GM12865 (cell line): ENCODE data around the gene PAK6.

ENCODE experiments used
- DNase-seq: peaks from one replicate; pipeline ENCODE4 v3.0.0; 2010; ENCODE audit warnings: low read depth
- H3K4me3 ChIP-seq: 2 replicates; pipeline ENCODE4 v1.5.1; 2011; ENCODE audit warnings: mild to moderate bottlenecking, low read depth, low read length, control low read depth
- TF ChIP-seq, protein P1 (sequence below): IDR thresholded peaks from 2 replicates; pipeline ENCODE4 v1.5.1; 2011; ENCODE audit warnings: low read length, control low read depth, low read depth, inconsistent platforms; ENCODE audit not compliant: insufficient read depth; ENCODE audit errors: missing control alignments

Gene PAK6

DNA sequence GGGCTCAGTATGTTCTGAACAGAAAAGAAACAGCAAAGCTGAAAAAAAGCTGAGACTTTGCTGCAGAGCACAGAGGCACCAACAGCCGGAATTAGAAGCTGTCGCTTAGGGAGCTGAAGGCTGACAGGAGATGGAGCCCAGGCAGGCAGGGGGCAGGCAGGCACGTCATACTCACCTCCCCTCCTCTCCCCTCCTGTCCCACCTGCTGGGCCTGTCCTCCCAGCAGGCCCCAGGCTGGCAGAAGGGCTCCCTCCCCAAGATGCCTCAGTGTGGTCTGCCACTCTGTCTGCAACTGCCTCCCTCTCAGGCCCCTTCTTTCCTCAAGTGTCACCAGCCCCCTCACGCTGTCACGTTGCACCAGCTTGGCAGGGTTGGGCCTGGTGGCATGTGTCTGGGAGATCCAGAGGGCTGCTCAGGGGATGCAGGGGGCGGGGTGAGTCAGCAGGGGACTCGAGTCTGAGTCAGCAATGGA is 47.2 kb downstream of the PAK6 start:
- H3K4me3 ChIP-seq, result no peak overlapping the region
- TF ChIP-seq, protein P1, sequence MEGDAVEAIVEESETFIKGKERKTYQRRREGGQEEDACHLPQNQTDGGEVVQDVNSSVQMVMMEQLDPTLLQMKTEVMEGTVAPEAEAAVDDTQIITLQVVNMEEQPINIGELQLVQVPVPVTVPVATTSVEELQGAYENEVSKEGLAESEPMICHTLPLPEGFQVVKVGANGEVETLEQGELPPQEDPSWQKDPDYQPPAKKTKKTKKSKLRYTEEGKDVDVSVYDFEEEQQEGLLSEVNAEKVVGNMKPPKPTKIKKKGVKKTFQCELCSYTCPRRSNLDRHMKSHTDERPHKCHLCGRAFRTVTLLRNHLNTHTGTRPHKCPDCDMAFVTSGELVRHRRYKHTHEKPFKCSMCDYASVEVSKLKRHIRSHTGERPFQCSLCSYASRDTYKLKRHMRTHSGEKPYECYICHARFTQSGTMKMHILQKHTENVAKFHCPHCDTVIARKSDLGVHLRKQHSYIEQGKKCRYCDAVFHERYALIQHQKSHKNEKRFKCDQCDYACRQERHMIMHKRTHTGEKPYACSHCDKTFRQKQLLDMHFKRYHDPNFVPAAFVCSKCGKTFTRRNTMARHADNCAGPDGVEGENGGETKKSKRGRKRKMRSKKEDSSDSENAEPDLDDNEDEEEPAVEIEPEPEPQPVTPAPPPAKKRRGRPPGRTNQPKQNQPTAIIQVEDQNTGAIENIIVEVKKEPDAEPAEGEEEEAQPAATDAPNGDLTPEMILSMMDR, result no peak
- no peak for DNase-seq

DNA sequence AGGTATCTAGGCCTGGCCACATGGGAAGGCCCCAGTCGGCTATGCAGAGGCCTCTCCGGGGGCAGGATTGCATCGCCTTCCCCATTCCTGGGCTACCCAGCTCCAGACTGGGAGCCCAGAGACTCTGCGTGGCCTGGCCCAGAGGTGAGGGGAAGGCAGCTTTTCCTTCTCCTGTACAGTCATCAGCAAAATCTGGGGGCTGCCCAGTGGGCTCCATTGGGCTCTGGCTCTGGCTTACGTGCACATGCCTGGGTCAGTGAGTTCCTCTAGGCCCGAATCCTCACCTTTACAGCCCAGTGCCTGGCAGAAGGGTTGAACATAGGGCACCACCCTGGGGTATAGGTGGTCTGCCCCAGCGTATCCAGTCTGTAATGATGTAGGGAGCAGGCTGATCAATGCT is 47.9 kb downstream of the PAK6 start:
- TF ChIP-seq, protein P1, result no peak
- DNase-seq, result no peak
- no peak overlapping the region for H3K4me3 ChIP-seq

GRCh38 chr15:40287505-40287904 is 48.6 kb downstream of the PAK6 start:
- DNase-seq, result no peak
- TF ChIP-seq, protein P1, result no peak
- no peak overlapping the region for H3K4me3 ChIP-seq

DNA sequence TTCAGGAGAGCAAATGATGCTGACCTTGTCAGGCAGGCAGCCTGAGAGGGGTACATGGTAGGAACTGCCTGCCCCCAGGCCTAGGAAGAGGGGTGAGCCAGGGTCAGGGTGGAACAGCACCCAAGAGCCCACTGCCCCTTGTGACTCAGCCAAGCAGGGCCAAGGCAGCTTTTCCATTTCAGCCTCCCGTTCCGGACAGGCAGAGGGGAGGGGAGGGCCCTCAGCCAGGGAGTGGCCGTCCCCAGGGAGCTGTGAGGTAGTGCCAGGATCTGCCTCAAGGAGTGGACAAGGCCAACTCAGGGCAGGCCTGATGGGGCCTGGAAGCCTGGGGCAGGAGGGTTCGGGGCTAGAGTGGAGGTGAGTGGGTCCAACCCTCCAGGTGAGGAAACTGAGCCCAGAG is 49.1 kb downstream of the PAK6 start:
- no peak overlapping the region for H3K4me3 ChIP-seq
- DNase-seq, result no peak
- TF ChIP-seq, protein P1, result no peak

DNA sequence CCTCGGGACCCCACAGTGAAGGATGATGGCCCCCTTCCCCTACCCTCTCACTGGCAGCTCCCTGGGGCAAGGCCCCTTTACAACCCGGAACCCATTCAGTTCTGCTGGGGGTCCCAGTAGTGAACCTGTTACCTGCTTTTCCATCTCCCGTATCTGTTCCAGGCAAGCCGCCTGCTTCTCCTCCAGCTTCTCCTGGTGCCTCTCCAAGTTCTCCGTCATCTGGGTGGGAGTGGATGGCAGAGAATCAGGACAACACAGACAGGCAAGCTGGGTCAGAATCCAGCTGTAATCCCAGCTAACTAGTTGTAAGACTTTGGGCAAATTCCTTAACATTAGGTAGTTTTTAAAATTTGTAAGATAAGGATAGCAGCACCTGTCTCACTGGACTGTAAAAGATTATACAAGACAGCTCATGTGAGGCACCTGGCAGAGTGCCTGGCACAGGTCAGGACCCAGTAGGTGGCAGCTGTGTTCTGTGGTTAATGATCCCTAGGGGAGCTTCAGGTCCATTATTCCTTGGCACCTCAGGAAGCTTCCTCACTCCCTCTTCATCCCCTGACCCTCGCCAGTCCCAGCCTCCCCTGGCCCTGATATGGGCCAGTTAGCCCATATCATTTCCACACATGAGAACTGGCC is 50.4 kb downstream of the PAK6 start:
- H3K4me3 ChIP-seq, result no peak overlapping the region
- DNase-seq, result no peak
- TF ChIP-seq, protein P1, result no peak

DNA sequence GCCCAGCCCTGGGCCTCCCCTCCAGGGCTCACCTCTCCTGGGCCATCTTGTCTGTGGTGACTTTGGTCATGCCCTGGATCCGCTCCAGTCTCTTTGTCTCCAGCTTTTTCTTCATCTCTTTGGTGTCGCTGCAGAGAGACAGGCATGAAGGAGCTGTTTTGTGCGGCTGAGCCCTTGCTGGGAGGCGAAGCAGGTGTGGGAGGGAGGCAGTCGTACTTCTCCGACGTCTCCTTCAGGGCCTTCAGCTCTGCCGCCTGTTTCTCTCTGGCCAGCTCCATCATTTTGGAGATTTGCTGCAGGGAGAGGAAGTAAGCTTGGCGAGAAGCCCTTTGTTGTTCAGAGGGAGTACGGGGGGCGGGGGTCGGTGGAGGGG is 51.7 kb downstream of the PAK6 start:
- no peak overlapping the region for H3K4me3 ChIP-seq
- no peak for DNase-seq
- TF ChIP-seq, protein P1, result no peak
